Chondrocyte (in vitro differentiated cells): ENCODE measurements around the gene STAG2. TPM values are rescaled to one million over a fixed set of nuclear protein-coding genes. Genes with fewer than 3 reads are reported as not detected.

ENCODE experiments used
- DNase-seq: peaks from one replicate; pipeline ENCODE4 v3.0.0; 2021; ENCODE audit warnings: mixed read lengths, low spot score
- H3K27ac Mint-ChIP-seq: one replicate; pipeline ENCODE4 v1.8.0; 2021; ENCODE audit warnings: mild to moderate bottlenecking, moderate library complexity, mixed read lengths; ENCODE audit not compliant: unreplicated experiment
- H3K27me3 Mint-ChIP-seq: 2 replicates; pipeline ENCODE4 v1.8.0; 2021; ENCODE audit warnings: low read depth, mixed read lengths
- H3K36me3 Mint-ChIP-seq: 2 replicates; pipeline ENCODE4 v1.8.0; 2021; ENCODE audit warnings: low read depth, mixed read lengths
- H3K4me1 Mint-ChIP-seq: 2 replicates; pipeline ENCODE4 v1.8.0; 2021; ENCODE audit warnings: low read depth, mild to moderate bottlenecking, mixed read lengths
- H3K4me3 Mint-ChIP-seq: one replicate; pipeline ENCODE4 v1.8.0; 2021; ENCODE audit warnings: mild to moderate bottlenecking, moderate library complexity, mixed read lengths; ENCODE audit not compliant: unreplicated experiment
- H3K9me3 Mint-ChIP-seq: 2 replicates; pipeline ENCODE4 v1.8.0; 2021; ENCODE audit warnings: low read depth, mixed read lengths
- total RNA-seq: library from RNA; stranded (reverse); gene quantifications from 3 replicates; pipeline ENCODE4 v1.2.1, GENCODE V29; 2021
- TF ChIP-seq, protein P1 (sequence below): fragments of 200-600 bp; sonication (generic); IDR thresholded peaks from 2 replicates; pipeline ENCODE4 v1.5.0; 2021; ENCODE audit warnings: antibody characterized with exemption, mild to moderate bottlenecking, moderate library complexity

Gene STAG2
- total RNA-seq, 1 donor from 2014 or later = 39.4 TPM

DNA sequence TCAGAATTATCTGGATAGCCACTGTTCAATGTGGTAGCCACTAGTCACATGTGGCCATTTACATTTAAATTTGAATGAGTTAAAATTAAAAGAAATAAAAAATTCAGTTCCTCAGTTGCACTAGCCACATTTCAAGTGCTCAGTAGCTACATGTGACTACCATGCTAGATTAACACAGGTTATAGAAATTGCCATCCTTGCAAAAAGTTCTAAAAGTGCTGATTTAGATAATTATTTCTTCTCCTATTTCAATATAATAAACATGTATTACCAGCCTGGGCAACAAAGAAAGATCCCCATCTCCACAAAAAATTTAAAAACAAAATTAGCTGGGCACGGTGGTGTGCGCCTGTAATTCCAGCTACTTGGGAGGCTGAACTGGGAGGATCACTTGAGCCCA is 11.7 kb upstream of the STAG2 start:
- Mint-ChIP-seq H3K36me3 (no peaks in the 10 kb centered on the region), H3K4me3 (no peak overlapping the region), H3K4me1 (no peaks in the 10 kb centered on the region), H3K27ac (no peak overlapping the region), H3K27me3 (no peaks in the 10 kb centered on the region), H3K9me3 (peaks cover 8% of the 10 kb centered on the region)
- no peak for DNase-seq
- TF ChIP-seq, protein P1, sequence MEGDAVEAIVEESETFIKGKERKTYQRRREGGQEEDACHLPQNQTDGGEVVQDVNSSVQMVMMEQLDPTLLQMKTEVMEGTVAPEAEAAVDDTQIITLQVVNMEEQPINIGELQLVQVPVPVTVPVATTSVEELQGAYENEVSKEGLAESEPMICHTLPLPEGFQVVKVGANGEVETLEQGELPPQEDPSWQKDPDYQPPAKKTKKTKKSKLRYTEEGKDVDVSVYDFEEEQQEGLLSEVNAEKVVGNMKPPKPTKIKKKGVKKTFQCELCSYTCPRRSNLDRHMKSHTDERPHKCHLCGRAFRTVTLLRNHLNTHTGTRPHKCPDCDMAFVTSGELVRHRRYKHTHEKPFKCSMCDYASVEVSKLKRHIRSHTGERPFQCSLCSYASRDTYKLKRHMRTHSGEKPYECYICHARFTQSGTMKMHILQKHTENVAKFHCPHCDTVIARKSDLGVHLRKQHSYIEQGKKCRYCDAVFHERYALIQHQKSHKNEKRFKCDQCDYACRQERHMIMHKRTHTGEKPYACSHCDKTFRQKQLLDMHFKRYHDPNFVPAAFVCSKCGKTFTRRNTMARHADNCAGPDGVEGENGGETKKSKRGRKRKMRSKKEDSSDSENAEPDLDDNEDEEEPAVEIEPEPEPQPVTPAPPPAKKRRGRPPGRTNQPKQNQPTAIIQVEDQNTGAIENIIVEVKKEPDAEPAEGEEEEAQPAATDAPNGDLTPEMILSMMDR = no peak

DNA sequence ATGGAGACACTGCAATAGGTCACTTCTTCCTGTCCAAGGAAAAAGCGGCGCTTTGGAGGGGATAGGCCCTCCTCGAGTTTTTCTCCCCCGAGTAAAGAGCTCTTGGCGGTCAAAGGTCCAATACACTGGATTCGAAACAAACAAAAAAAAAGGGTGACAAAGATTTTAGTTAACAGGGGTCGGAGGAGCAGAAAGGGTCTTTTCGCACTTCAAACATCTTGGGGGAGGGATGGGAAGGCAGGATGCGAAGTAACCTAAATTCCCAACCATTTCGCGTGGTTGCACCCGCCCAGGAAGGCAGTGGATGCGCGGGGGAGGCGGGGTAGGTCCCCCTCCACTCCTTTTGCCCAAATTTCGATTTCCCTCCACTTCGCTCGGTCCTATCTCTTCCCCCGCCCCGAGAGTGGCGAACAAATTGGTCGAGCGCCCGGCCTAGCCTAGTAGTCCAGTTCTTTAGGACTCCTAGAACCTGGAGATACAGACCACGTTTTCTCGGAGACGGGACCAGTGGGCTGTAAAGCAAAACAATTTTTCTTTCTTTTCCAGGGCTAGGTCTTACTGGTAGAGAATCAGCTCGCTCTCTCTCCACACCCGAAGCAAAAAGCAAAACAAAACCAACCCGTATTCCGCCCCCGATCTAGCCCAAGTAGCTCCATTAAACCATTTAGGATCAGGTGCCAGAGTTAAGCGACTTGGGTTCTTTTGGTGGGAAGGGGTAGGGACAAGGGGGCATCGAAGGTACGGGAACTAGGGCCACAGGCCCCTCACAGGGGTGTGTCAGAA is 2.0 kb upstream of the STAG2 start:
- Mint-ChIP-seq H3K4me1 (peaks cover 13% of the 10 kb centered on the region), H3K36me3 (no peaks in the 10 kb centered on the region), H3K27ac (peak overlapping the region; percentile 99), H3K27me3 (no peaks in the 10 kb centered on the region), H3K9me3 (peaks cover 4% of the 10 kb centered on the region), H3K4me3 (peak overlapping the region; percentile 92)
- TF ChIP-seq, protein P1 = no peak
- DNase-seq = no peak

DNA sequence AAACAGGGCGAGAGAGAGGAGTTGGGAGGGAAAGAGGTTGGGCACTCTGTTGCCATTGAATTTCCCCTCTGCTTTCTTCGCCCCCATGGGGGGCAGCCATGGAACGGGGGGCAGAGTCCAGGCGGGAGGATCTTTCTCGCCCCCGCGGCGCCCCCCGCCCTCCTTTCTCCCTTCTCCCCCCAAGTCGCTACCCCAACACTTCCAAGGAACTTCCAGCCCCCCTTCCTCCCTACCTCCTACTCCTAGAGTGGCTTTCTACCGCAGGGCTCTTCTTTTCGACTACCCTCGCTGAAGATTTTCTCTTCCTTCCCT is 594 bp upstream of the STAG2 start:
- Mint-ChIP-seq H3K4me3 (peak overlapping the region; percentile 92), H3K9me3 (peaks cover 7% of the 10 kb centered on the region), H3K36me3 (no peaks in the 10 kb centered on the region), H3K27ac (peak overlapping the region; percentile 99), H3K4me1 (peaks cover 24% of the 10 kb centered on the region), H3K27me3 (no peaks in the 10 kb centered on the region)
- TF ChIP-seq, protein P1 = no peak
- no peak for DNase-seq

DNA sequence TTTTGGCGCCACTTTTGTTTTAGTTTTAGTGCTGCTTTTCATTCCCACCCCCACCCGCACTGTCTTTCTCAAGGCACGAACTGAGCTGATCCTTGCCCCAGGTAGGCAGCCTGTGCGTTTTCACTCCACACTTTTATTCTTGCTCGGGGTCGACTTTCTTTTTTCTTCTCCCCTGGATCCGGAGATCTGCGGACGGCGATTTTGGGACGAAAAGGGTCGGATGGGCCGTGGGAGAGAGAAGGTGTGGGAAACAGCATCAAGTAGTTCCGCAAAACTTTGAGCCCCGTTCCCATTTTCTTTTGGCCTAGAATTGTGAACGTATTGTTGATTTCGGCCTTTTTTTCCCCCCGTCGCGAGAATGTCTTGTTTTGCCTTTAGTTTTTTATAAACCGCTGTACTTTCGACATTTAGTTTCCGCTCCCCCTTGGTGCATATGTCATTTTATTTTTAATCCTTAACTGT is 531 bp downstream of the STAG2 start:
- Mint-ChIP-seq H3K9me3 (peaks cover 7% of the 10 kb centered on the region), H3K4me1 (peaks cover 24% of the 10 kb centered on the region), H3K27me3 (no peaks in the 10 kb centered on the region), H3K4me3 (peak overlapping the region; percentile 92), H3K36me3 (no peaks in the 10 kb centered on the region), H3K27ac (peak overlapping the region; percentile 98)
- TF ChIP-seq, protein P1 = no peak
- DNase-seq = no peak

DNA sequence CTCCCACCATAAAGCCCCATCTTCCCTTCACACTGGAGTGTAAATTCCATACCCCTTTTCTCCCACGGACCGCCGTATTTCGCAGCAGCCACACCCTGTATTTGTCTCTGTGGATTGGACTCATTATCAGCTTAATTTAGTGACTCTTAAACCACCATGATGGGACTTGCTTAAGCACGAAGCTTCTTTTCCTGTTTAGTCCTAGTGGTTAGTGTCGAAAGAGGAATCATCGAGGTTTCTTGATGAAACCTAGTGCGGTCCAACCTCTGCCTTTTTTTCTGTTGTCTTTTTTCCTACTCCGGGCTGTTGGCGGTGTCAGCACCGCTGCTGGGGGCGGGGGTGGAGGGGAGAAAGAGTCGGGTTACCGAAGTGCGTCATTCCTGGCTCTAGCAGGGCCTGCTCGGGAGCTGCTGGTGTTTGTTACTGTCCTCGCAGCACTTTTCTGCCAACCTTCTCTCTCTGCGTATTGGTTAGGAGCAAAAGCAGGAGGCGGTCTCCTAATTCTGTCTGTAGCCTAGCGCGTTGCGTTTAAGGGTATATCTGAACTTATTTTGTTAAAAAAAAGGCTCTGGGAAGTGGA is 1.4 kb downstream of the STAG2 start:
- H3K36me3 Mint-ChIP-seq = no peaks in the 10 kb centered on the region
- H3K4me1 Mint-ChIP-seq = peaks cover 24% of the 10 kb centered on the region
- H3K4me3 Mint-ChIP-seq = peak overlapping the region; percentile 92
- TF ChIP-seq, protein P1 = no peak
- H3K27ac Mint-ChIP-seq = peak overlapping the region; percentile 98
- no peak for DNase-seq
- no peaks in the 10 kb centered on the region for H3K27me3 Mint-ChIP-seq
- H3K9me3 Mint-ChIP-seq = peaks cover 7% of the 10 kb centered on the region
